ENCODE data around the gene DMBX1.

DMBX1 gene

GRCh38 chr1:46515576-46515975, 25.9 kb downstream of the DMBX1 start:
- no peak for ATAC-seq
- TF ChIP-seq CREB5 (CRISPR knock-in tag; IDR thresholded peaks at IDR 0.05; ENCODE audit: low read depth) (no peak), OSR1 (CRISPR knock-in tag; IDR thresholded peaks at IDR 0.05) (no peak)

- no peak for TF ChIP-seq TCF4 (CRISPR knock-in tag; IDR thresholded peaks at IDR 0.05; ENCODE audit: borderline replicate concordance)
- no peak for TF ChIP-seq ISL1 (CRISPR knock-in tag; IDR thresholded peaks at IDR 0.05)
- TF ChIP-seq CSRNP3 (CRISPR knock-in tag; IDR thresholded peaks at IDR 0.05), result no peak
- TF ChIP-seq ZFP30 (CRISPR knock-in tag; IDR thresholded peaks at IDR 0.05), result no peak
- no peak for TF ChIP-seq ZFP3 (CRISPR knock-in tag; IDR thresholded peaks at IDR 0.05)
- TF ChIP-seq CSDC2 (CRISPR knock-in tag; IDR thresholded peaks at IDR 0.05), result no peak
- TF ChIP-seq TOX (CRISPR knock-in tag; IDR thresholded peaks at IDR 0.05; ENCODE audit: borderline replicate concordance), result no peak
- TF ChIP-seq ZNF70 (CRISPR knock-in tag; IDR thresholded peaks at IDR 0.05), result no peak
- TF ChIP-seq ZNF8 (CRISPR knock-in tag; IDR thresholded peaks at IDR 0.05), result no peak
- TF ChIP-seq TSHZ2 (CRISPR knock-in tag; IDR thresholded peaks at IDR 0.05), result no peak
- ATAC-seq, result no peak
These were observed 26.7 kb downstream of the DMBX1 start for GRCh38 chr1:46516200-46516950.

- TF ChIP-seq OSR1 (CRISPR knock-in tag; IDR thresholded peaks at IDR 0.05), result no peak
- no peak for TF ChIP-seq TOX (CRISPR knock-in tag; IDR thresholded peaks at IDR 0.05; ENCODE audit: borderline replicate concordance)
- TF ChIP-seq GLIS3 (CRISPR knock-in tag; IDR thresholded peaks at IDR 0.05), result no peak
- ATAC-seq, result no peak
These were observed 27.5 kb downstream of the DMBX1 start for GRCh38 chr1:46517010-46517600.

GRCh38 chr1:46517932-46518498, 28.4 kb downstream of the DMBX1 start:
- no peak for ATAC-seq
- TF ChIP-seq ZC3H10 (CRISPR knock-in tag; IDR thresholded peaks at IDR 0.05) (no peak), ZFP30 (CRISPR knock-in tag; IDR thresholded peaks at IDR 0.05) (no peak), ESRRG (CRISPR knock-in tag; IDR thresholded peaks at IDR 0.05) (no peak), ZNF8 (CRISPR knock-in tag; IDR thresholded peaks at IDR 0.05) (no peak), BACH2 (CRISPR knock-in tag; IDR thresholded peaks at IDR 0.05; ENCODE audit: borderline replicate concordance) (no peak), CREB5 (CRISPR knock-in tag; IDR thresholded peaks at IDR 0.05; ENCODE audit: low read depth) (no peak), PPARA (CRISPR knock-in tag; IDR thresholded peaks at IDR 0.05; ENCODE audit: borderline replicate concordance) (no peak)

GRCh38 chr1:46519209-46519608, 29.6 kb downstream of the DMBX1 start:
- ATAC-seq, result no peak
- TF ChIP-seq POU6F1 (CRISPR knock-in tag; IDR thresholded peaks at IDR 0.05; ENCODE audit: borderline replicate concordance, low read depth), result no peak
- TF ChIP-seq ZFP3 (CRISPR knock-in tag; IDR thresholded peaks at IDR 0.05), result no peak
- no peak for TF ChIP-seq BACH2 (CRISPR knock-in tag; IDR thresholded peaks at IDR 0.05; ENCODE audit: borderline replicate concordance)
- TF ChIP-seq OSR1 (CRISPR knock-in tag; IDR thresholded peaks at IDR 0.05), result no peak
- no peak for TF ChIP-seq TOX (CRISPR knock-in tag; IDR thresholded peaks at IDR 0.05; ENCODE audit: borderline replicate concordance)
- TF ChIP-seq ISL1 (CRISPR knock-in tag; IDR thresholded peaks at IDR 0.05), result no peak
- no peak for TF ChIP-seq CSDC2 (CRISPR knock-in tag; IDR thresholded peaks at IDR 0.05)
- TF ChIP-seq RARB (CRISPR knock-in tag; IDR thresholded peaks at IDR 0.05), result no peak
- no peak for TF ChIP-seq ZNF8 (CRISPR knock-in tag; IDR thresholded peaks at IDR 0.05)
- TF ChIP-seq PATZ1 (CRISPR knock-in tag; IDR thresholded peaks at IDR 0.05; ENCODE audit: borderline replicate concordance), result no peak

All from SK-N-SH treated with all-trans-retinoic acid at 6 μM for 48 hours (cell line).